HG03196 (cell line): ENCODE results near the gene RANGAP1.
"Not testable (repeated sequence)": the region's sequence is repeated elsewhere in the genome, so short reads cannot be mapped to it uniquely, and the experiment has no call there.

Experiments
- ATAC-seq: cut with Tn5 transposase; IDR thresholded peaks from one replicate; pipeline ENCODE4 v1.9.1; 2021; ENCODE audit not compliant: unreplicated experiment

The RANGAP1 gene

GRCh38 chr22:41261541-41262249 lies 24.3 kb downstream of the RANGAP1 start:
- ATAC-seq = no peak

DNA sequence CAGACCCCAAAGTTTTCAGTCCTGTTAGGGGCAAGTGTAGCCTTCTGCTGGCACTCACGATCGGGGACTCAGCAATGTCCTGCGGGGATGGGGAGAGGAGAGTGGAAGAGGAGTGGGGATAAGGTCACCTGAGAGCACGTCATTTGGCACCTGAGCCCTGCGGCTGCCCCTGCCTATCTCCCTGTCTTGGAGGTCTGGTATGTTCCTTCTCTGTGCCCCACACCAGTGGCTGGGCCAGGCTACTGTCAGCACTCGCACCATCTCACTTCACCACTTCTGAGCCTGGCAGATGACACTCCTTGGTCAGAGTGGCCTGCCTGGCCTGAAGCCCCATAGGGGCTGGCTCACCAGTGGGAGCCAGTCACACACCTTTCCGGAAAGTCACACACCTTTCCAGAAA lies 25.1 kb downstream of the RANGAP1 start:
- ATAC-seq = no peak

DNA sequence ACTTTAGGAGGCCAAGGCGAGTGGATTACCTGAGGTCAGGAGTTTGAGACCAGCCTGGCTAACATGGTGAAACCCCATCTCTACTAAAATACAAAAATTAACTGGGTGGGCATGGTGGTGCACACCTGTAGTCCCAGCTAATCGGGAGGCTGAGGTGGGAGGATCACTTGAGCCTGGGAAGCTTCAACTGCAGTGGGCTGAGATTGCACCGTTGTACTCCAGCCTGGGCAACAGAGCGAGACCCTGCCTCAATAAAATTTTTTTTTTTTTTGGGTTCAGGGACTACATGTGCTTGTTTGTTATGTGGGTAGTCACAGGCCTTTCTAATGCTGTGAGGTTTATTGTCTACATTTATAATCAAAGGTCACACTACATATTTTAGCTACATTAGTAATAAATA lies 26.2 kb downstream of the RANGAP1 start:
- not testable (repeated sequence) for ATAC-seq

- no peak for ATAC-seq
Measured at GRCh38 chr22:41257696-41258095, 28.3 kb downstream of the RANGAP1 start.

GRCh38 chr22:41256254-41257253 lies 29.4 kb downstream of the RANGAP1 start:
- no peak for ATAC-seq

DNA sequence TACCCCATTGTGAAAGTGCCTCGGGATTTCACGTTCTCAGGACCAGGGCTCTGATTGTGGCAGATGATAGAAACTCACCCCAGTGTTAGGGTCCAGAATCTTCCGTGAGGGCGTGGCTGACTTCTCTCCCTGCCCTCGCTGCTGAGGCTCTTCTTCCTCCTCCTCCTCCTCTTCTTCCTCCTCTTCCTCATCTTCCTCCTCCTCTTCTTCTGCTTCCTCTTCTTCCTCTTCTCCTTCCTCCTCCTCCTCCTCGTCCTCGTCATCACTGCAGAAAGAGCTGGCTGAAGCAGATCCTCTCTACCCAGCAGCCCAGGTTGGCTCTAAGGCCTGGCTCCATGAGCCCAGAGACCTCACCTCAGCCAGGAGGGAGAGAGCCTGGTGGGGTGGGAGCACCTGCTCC lies 31.8 kb downstream of the RANGAP1 start:
- ATAC-seq = no peak

- ATAC-seq = no peak
Measured at GRCh38 chr22:41252365-41252764, 33.6 kb downstream of the RANGAP1 start.

DNA sequence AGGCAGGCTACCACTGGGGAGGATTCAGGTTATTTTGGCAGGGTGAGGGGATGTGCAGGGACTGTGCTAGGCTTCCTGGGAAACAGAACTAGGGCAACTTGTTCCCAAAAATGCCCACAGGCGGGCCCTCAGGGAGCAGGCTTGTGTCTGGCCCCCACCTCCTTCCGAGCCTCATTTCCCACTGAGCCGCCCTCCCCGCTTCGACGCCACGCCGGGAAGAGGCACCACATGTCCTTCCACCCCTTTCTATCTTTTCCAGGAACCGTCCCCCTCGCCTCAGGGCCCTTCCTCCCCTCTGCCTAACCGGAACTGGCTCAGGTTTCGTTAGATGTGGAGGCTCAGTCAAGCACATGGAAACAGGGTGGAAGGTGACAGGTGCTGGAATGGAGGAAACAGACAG lies 35.9 kb downstream of the RANGAP1 start:
- ATAC-seq = no peak

- ATAC-seq = no peak
Measured at GRCh38 chr22:41249442-41249841, 36.5 kb downstream of the RANGAP1 start.

- no peak for ATAC-seq
Measured at GRCh38 chr22:41248758-41249157, 37.2 kb downstream of the RANGAP1 start.

- ATAC-seq = no peak
Measured at GRCh38 chr22:41248314-41248713, 37.7 kb downstream of the RANGAP1 start.

GRCh38 chr22:41247703-41248102 lies 38.3 kb downstream of the RANGAP1 start:
- no peak for ATAC-seq

DNA sequence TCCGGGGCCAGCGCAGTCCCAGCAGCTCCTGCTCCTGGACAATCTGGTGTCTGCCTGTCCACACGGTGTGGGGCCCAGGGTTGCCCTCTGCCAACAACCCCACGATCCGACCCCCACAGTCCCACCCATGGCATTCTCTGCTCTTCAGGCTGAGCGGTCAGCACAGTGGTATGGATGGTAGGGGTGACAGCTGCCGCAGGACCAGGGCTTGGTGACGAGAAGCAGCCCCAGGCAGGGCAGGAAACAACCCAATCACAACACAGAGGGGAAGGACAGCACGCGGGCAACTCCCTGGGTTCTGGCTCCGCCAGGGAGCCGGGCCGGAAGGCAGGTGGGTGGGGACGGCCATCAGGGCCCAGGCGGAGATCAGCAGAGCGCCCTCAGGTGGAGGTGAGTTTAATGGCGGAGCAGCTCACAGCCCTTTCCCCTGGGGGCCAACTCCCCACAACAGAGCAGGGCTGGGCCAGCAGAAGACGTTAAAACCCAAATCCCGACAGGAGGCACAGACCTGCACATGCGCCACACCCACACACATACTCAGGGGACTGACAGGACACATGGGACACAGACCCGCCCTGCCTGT lies 40.0 kb downstream of the RANGAP1 start:
- ATAC-seq = no peak

GRCh38 chr22:41243361-41243760 lies 42.6 kb downstream of the RANGAP1 start:
- no peak for ATAC-seq

DNA sequence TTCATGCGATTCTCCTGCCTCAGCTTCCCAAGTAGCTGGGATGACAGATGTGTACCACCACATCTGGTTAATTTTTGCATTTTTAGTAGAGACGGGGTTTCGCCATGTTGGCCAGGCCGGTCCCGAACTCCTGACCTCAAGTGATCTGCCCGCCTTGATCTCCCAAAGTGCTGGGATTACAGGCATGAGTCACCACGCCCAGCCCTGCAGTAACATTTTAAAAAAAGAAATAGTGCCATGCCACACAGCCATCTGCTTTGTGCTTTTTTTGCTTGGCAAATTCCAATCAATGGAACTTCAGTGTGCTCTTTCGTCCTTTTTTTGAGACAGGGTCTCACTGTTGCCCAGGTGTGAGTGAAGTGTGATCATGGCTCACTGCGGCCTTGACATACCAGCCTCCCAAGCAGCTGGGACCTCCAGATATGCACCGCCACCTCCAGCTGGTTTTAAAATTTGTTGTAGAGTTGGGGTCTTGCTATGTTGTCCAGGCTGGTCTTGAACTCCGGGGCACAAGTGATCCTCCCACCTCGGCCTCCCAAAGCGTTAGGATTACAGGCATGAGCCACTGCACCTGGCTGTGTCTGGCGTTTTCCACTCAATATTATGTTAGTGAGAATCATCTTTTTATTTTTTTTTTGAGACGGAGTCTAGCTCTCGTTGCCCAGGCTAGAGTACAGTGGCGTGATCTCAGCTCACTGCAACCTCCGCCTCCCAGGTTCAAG lies 43.4 kb downstream of the RANGAP1 start:
- no peak for ATAC-seq

GRCh38 chr22:41241133-41241676 lies 44.8 kb downstream of the RANGAP1 start:
- ATAC-seq = no peak

DNA sequence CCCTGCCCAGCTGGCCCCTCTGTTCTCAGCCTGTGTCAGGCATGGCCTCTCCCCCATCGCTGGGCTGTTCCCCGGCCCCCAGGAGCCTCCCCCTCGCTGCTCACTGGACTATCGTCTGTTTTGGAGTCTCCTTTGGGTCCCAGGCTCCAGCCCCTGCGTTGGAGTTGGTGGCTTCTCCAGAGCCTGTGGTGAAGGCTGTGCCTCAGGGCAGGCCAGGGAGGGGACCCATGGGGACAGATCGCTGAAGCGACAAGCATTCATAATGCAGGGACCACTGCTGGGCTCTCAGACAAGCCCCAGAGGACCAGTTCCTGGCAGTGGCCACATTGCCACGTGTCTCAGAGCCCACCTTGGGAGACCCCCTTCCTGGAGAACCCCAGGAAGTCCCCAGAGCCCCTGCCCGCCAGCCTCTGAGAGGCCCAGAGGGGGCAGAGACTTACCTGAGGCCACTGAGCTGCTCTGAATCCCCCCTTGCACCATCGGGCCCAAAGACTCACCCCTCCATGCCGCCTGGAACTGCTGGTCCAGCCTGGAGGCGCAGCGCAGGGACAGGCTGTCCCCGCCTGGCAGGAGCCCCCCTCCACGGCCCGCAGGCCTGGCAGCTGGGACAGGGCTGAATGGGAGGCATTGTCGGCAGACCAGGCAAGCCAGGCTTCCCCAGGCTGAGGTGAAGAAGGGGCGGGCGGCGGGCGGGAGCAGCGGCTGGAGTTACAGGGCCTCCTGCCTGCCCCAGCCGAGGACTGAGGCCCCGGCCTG lies 45.4 kb downstream of the RANGAP1 start, which contains the start of gene CHADL:
CHADL (minus strand) TSS at position 555 of the 756 bp plus-strand sequence; CDS start at position 505, 50 bp downstream.
- no peak for ATAC-seq

GRCh38 chr22:41239443-41240128 lies 46.4 kb downstream of the RANGAP1 start:
- ATAC-seq = no peak
